ENCODE results near the gene CTDNEP1. TPM values are rescaled to one million over a fixed set of nuclear protein-coding genes. Genes with fewer than 3 reads are reported as not detected.
A peak's percentile ranks its signal among the peaks of the same experiment; 100 is the strongest.

CTDNEP1 gene
- total and polyA plus RNA-seq, 7 experiments from 2014 or later = 38.3 to 173 (median 120) TPM

DNA sequence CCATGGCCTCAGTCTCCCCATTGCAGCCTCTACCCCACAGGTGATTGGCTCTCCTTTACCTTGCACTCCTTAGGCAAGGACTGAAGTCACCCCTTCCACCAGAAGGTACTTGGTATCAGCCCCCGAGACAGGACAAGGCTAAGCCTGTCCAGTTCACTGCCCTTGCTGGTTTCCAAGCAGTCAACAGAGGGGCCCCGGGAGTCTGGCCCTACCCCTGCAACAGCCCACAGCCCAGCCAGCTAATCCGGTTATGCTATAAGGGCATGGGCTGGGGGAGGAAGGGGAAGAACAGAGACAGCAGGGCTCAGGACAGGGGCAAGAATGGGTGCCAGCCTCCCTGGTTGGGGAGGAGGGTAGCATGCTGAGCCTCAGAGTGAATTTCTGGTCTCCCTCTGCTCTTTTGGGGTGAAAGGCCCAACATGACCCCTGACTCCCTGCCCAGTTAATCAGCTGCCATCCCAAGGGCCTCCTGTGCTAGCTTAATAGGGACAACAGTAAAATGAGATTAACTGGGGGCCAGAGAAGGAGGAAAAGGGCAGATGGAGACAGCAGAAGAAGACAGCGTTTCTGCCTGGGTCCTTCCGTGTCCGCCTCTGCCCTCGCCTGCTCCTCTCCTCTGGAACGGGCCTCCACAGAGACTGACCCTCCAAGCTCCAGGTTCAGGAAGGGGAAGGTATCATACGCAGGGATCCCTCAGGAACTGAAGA lies 42.6 kb downstream of the CTDNEP1 start:
- H3K4me3 Mint-ChIP-seq = no peak overlapping the region
- H3K27ac Mint-ChIP-seq = peak overlapping the region in 4 of 9 donors; percentile 31 to 80 (median 74)
- peaks cover 0 to 16% (median 0%) of the 10 kb centered on the region in 5 donors for H3K27me3 Mint-ChIP-seq
- peaks cover 34 to 47% (median 43%) of the 10 kb centered on the region in 7 donors for H3K4me1 Mint-ChIP-seq
- peaks cover 19 to 21% of the 10 kb centered on the region in 2 donors for H3K4me1 ChIP-seq (ENCODE audit: control insufficient read depth in 2 of 2, insufficient read depth in 2 of 2, low read length in 2 of 2)
- H3K9me3 ChIP-seq (ENCODE audit: control insufficient read depth in 2 of 3, low read length in 3 of 3) = no peaks in the 10 kb centered on the region
- peaks cover 0 to 3% (median 0%) of the 10 kb centered on the region in 5 donors for H3K36me3 Mint-ChIP-seq
- H3K27ac ChIP-seq (ENCODE audit: low read depth, low read length) = no peak overlapping the region
- DNase-seq = no peak
- ATAC-seq = no peak
- ChIA-PET POLR2A (no interaction called here), CTCF (interaction anchor here (0.9 kb wide), 1 partner anchor 24 kb away, joined by 3 read pairs; no protein-coding TSS in a partner anchor)
- H3K27me3 ChIP-seq (ENCODE audit: control insufficient read depth in 2 of 2, insufficient read depth in 2 of 2, low read length in 2 of 2) = no peaks in the 10 kb centered on the region
- H3K4me3 ChIP-seq (ENCODE audit: low read length) = no peak overlapping the region
- intact Hi-C loops (cut with micrococcal nuclease) = no loop called here
- peaks cover 0 to 2% (median 0%) of the 10 kb centered on the region in 11 donors for H3K9me3 Mint-ChIP-seq
- no peaks in the 10 kb centered on the region for H3K36me3 ChIP-seq (ENCODE audit: control insufficient read depth in 2 of 3, insufficient read depth in 3 of 3, low read length in 3 of 3)

DNA sequence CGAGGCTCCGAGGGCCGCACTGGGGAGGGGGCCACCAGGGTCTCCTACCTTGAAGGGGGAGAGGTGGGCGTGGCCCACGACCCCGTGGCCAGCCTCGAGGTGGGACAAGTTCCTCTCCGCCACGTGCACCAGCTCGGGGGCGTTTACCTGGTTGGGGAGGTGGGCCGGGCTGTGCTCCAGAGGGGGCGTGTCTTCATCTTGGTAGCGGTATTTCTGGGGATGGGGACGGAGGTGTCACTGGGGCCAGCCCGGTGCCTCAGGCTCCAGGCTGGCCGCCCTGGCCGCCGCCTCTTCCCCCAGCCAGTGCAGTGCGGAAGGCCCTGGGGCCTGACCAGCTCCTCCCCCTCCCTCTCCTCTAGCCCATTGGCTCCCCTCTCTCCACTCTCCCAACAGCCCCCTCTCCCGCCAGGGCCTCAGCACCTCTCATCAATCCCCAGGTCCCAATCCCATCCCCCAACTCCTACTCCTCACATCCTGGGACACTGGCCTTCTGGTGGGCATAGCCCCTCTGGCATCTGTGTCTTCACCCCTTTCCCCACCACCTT lies 43.4 kb downstream of the CTDNEP1 start:
- no peak for ATAC-seq
- Histone ChIP-seq H3K27me3 (ENCODE audit: control insufficient read depth in 2 of 2, insufficient read depth in 2 of 2, low read length in 2 of 2) (no peaks in the 10 kb centered on the region), H3K9me3 (ENCODE audit: control insufficient read depth in 2 of 3, low read length in 3 of 3) (no peaks in the 10 kb centered on the region), H3K4me1 (ENCODE audit: control insufficient read depth in 2 of 2, insufficient read depth in 2 of 2, low read length in 2 of 2) (peaks cover 15 to 17% of the 10 kb centered on the region in 2 donors), H3K27ac (ENCODE audit: low read depth, low read length) (no peak overlapping the region), H3K36me3 (ENCODE audit: control insufficient read depth in 2 of 3, insufficient read depth in 3 of 3, low read length in 3 of 3) (peaks cover 0 to 6% (median 1%) of the 10 kb centered on the region in 3 experiments), H3K4me3 (ENCODE audit: low read length) (no peak overlapping the region)
- H3K36me3 Mint-ChIP-seq = peaks cover 0 to 3% (median 0%) of the 10 kb centered on the region in 5 donors
- H3K4me3 Mint-ChIP-seq = no peak overlapping the region
- H3K9me3 Mint-ChIP-seq = peaks cover 0 to 2% (median 0%) of the 10 kb centered on the region in 11 donors
- DNase-seq = no peak
- H3K27me3 Mint-ChIP-seq = peaks cover 0 to 16% (median 0%) of the 10 kb centered on the region in 5 donors
- intact Hi-C loops (cut with micrococcal nuclease) = no loop called here
- CTCF ChIA-PET = interaction anchor here (0.9 kb wide), 1 partner anchor 25 kb away, joined by 3 read pairs; no protein-coding TSS in a partner anchor
- POLR2A ChIA-PET = no interaction called here
- H3K27ac Mint-ChIP-seq = peak overlapping the region in 4 of 9 donors; percentile 60 to 80 (median 74)
- peaks cover 28 to 42% (median 39%) of the 10 kb centered on the region in 7 donors for H3K4me1 Mint-ChIP-seq

DNA sequence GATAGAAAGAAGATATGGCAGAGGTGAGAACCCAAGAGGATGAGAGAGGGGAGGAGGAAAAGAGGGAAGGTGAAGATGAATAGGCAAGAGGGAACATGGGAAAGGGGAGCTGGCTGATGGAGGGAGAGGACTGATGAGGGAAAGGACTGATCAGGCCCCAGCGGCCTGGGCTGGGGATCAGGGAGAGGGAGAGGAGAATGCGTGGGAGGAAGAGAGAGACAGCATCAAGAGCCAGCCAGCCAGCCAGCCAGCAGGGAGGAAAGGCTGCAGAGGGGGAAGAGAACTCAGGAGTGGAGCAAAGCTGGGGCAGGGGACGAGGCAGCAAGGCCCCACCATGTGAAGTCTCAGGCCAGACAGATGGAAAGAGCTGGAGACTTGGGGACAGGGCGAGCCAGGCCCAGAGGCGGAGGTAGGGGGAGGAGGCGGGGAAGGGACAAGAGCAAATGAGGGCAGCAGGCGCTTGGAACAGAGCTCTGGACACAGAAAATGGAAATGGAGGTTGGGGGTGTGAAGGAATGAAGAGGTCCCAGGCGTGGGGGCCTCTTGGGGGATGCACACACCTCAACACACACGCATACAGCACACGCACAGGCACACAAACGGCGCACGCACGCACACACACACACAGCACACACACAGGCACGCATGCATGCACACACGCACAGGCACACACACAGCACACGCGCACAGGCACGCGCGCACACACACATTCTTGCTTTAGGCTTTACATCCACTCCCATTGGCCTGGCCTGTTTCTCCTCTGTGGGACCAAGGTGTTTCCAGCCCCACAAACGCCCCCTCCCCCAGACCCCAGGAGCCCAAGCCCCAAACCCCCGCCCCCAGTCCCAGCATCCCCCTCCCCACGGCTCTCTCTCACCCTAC lies 44.2 kb downstream of the CTDNEP1 start:
- Mint-ChIP-seq H3K27me3 (peaks cover 0 to 14% (median 0%) of the 10 kb centered on the region in 5 donors), H3K9me3 (peaks cover 0 to 2% (median 0%) of the 10 kb centered on the region in 11 donors), H3K4me1 (peaks cover 28 to 43% (median 38%) of the 10 kb centered on the region in 7 donors), H3K4me3 (peak overlapping the region in 1 of 10 donors; percentile 14), H3K36me3 (peaks cover 0 to 7% (median 4%) of the 10 kb centered on the region in 5 donors), H3K27ac (peak overlapping the region; percentile 87 to 98 (median 94))
- H3K27me3 ChIP-seq (ENCODE audit: control insufficient read depth in 2 of 2, insufficient read depth in 2 of 2, low read length in 2 of 2) = no peaks in the 10 kb centered on the region
- POLR2A ChIA-PET = no interaction called here
- CTCF ChIA-PET = interaction anchor here (1.2 kb wide), 1 partner anchor 156 kb away, joined by 3 read pairs; no protein-coding TSS in a partner anchor
- intact Hi-C loops (cut with micrococcal nuclease) = no loop called here
- H3K9me3 ChIP-seq (ENCODE audit: control insufficient read depth in 2 of 3, low read length in 3 of 3) = no peaks in the 10 kb centered on the region
- ATAC-seq = no peak
- H3K36me3 ChIP-seq (ENCODE audit: control insufficient read depth in 2 of 3, insufficient read depth in 3 of 3, low read length in 3 of 3) = peaks cover 0 to 13% (median 8%) of the 10 kb centered on the region in 3 experiments
- H3K4me1 ChIP-seq (ENCODE audit: control insufficient read depth in 2 of 2, insufficient read depth in 2 of 2, low read length in 2 of 2) = peaks cover 15 to 17% of the 10 kb centered on the region in 2 donors
- H3K4me3 ChIP-seq (ENCODE audit: low read length) = no peak overlapping the region
- peak overlapping the region; percentile 91 for H3K27ac ChIP-seq (ENCODE audit: low read depth, low read length)
- DNase-seq = no peak

DNA sequence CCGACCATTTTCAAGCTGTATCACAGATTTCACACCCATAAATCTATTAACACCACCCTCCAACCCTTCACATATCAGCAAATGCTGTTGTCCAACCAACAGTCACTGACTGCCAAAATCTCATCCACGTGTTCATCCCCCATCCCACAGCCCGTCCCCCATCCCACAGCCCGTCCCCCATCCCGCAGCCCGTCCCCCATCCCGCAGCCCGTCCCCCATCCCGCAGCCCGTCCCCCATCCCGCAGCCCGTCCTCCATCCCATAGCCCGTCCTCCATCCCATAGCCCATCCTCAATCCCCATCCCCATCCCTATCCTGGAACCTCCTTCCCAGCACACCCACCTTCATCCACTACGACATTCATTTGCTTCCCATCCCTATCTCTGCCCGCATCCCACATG lies 46.0 kb downstream of the CTDNEP1 start:
- intact Hi-C loops (cut with micrococcal nuclease) = loop anchor here (1.0 to 2.0 kb wide), 9 partner anchors 9 to 481 kb away; partner anchors contain the start of genes ELP5 (in 2 of the 2), PHF23 (in 2 of the 2), ACADVL (in 1 of the 2) and DLG4 (in 1 of the 2)
- ATAC-seq (no peak), DNase-seq (no peak)
- POLR2A ChIA-PET = interaction anchor here (1.0 kb wide), 1 partner anchor 124 kb away, joined by 3 read pairs; the partner anchor contains the start of gene NEURL4
- Mint-ChIP-seq H3K4me1 (peaks cover 28 to 39% (median 35%) of the 10 kb centered on the region in 7 donors), H3K4me3 (peak overlapping the region; percentile 67 to 94 (median 85)), H3K27me3 (peaks cover 0 to 3% (median 0%) of the 10 kb centered on the region in 5 donors), H3K27ac (peak overlapping the region; percentile 88 to 99 (median 95)), H3K36me3 (peaks cover 0 to 13% (median 8%) of the 10 kb centered on the region in 5 donors), H3K9me3 (peaks cover 0 to 2% (median 0%) of the 10 kb centered on the region in 11 donors)
- Histone ChIP-seq H3K4me1 (ENCODE audit: control insufficient read depth in 2 of 2, insufficient read depth in 2 of 2, low read length in 2 of 2) (peaks cover 15 to 17% of the 10 kb centered on the region in 2 donors), H3K36me3 (ENCODE audit: control insufficient read depth in 2 of 3, insufficient read depth in 3 of 3, low read length in 3 of 3) (peaks cover 0 to 13% (median 8%) of the 10 kb centered on the region in 3 experiments), H3K9me3 (ENCODE audit: control insufficient read depth in 2 of 3, low read length in 3 of 3) (no peaks in the 10 kb centered on the region), H3K27me3 (ENCODE audit: control insufficient read depth in 2 of 2, insufficient read depth in 2 of 2, low read length in 2 of 2) (no peaks in the 10 kb centered on the region), H3K4me3 (ENCODE audit: low read length) (peak overlapping the region; percentile 77), H3K27ac (ENCODE audit: low read depth, low read length) (peak overlapping the region; percentile 91)
- CTCF ChIA-PET = interaction anchor here (1.1 to 1.4 kb wide), 2 partner anchors 13 to 31 kb away, joined by 3 read pairs; no protein-coding TSS in a partner anchor

DNA sequence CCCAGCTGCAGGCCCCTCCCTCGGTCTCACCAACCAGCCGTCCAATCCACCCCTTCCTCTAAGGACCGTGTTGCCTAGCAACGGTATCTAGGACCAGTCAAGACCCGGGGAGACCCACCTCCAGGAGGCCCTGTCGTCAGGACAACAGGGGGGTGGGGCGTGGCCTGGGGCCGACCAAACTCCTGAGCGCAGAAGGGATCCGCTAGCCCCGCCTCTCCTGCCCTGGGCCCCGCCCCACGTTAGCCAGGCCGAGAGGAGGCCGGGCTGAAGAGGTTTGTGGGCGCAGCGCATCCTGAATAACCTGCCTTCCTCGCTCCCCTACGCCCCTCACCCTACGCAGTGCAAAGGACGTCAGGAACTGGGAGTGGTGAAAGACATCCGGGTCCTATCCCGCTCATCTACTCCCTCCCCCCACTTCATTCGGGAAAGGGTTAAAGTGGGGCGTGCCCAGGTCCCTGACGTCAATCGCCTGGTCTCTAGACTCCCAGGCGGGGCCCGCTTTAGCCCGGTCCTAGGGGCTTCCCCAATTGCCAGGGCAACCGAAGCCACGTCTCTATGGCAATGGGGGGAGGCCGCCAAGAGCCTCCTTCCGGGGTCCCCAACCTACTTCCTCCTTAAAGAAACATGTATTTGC lies 46.6 kb downstream of the CTDNEP1 start:
- ATAC-seq (peak; percentile 90), DNase-seq (peak; percentile 90 to 99 (median 97))
- peaks cover 0 to 2% (median 0%) of the 10 kb centered on the region in 11 donors for H3K9me3 Mint-ChIP-seq
- Histone ChIP-seq H3K27me3 (ENCODE audit: control insufficient read depth in 2 of 2, insufficient read depth in 2 of 2, low read length in 2 of 2) (no peaks in the 10 kb centered on the region), H3K36me3 (ENCODE audit: control insufficient read depth in 2 of 3, insufficient read depth in 3 of 3, low read length in 3 of 3) (peaks cover 0 to 13% (median 8%) of the 10 kb centered on the region in 3 experiments), H3K9me3 (ENCODE audit: control insufficient read depth in 2 of 3, low read length in 3 of 3) (no peaks in the 10 kb centered on the region), H3K27ac (ENCODE audit: low read depth, low read length) (peak overlapping the region; percentile 91), H3K4me1 (ENCODE audit: control insufficient read depth in 2 of 2, insufficient read depth in 2 of 2, low read length in 2 of 2) (peaks cover 15 to 17% of the 10 kb centered on the region in 2 donors), H3K4me3 (ENCODE audit: low read length) (peak overlapping the region; percentile 77)
- POLR2A ChIA-PET = interaction anchor here (1.0 kb wide), 1 partner anchor 124 kb away, joined by 3 read pairs; the partner anchor contains the start of gene NEURL4
- H3K27ac Mint-ChIP-seq = peak overlapping the region; percentile 88 to 99 (median 95)
- H3K36me3 Mint-ChIP-seq = peaks cover 0 to 13% (median 8%) of the 10 kb centered on the region in 5 donors
- CTCF ChIA-PET = no interaction called here
- H3K4me3 Mint-ChIP-seq = peak overlapping the region; percentile 67 to 94 (median 85)
- intact Hi-C loops (cut with micrococcal nuclease) = loop anchor here (1.0 to 2.0 kb wide), 9 partner anchors 9 to 482 kb away; partner anchors contain the start of genes ELP5 (in 2 of the 2), PHF23 (in 2 of the 2), ACADVL (in 1 of the 2) and DLG4 (in 1 of the 2)
- H3K4me1 Mint-ChIP-seq = peaks cover 28 to 39% (median 32%) of the 10 kb centered on the region in 7 donors
- H3K27me3 Mint-ChIP-seq = no peaks in the 10 kb centered on the region

Data from naive thymus-derived CD4-positive, alpha-beta T cell (primary cell).